ENCODE data around the gene VPS37C. TPM values are rescaled to one million over a fixed set of nuclear protein-coding genes. Genes with fewer than 3 reads are reported as not detected.

The VPS37C gene
- total and polyA plus RNA-seq, 2 of the 13 experiments (the other 11 are each of a cell fraction or from before 2014, with no cell fraction given): 7.5 to 8.8 TPM

DNA sequence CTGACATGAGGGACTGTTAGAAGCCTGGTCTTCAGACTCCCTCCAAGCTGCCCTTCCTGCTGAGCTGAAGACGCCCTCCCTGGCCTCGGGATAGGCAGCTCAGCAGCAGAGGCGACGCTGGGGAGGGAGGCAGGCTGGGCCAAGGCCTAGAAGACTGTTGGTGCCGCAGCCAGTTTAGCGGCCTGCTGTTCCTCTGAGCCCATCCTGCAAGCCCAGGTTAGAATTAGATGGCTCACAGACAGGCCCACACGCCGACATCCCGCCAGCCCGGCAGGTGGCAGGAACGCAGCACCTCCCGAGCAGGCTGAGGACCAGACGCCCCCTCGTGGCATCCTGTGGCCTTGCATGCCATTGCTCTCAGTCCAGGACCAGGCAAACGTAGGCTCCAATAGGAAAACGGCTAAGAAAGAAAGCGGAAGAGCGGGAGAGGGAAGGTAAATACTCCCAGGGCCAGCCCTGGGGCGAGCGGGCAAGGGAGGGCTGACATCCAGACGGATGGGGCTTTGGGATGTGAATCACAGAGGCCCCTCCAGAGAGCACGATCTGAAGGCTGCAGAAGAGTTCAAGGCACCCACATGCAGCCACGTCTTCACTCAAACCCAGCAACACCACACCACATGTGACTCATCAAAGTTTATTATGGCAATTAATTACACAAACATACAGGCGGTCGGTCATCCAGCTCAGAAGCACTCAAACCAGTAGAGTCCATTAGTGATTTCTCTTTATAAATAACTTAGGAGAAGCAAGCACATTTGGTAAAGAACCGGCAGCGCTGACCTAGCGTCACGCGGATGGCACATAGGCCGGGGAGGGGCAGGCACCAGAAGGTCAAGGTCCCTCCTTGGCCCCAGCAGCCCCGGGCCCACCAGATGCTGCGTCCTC is 31.3 kb downstream of the VPS37C start (continued):
- TF ChIP-seq ZNF460 (CRISPR knock-in tag; IDR thresholded peaks at IDR 0.05; ENCODE audit: borderline replicate concordance) (no peak), ARNT2 (CRISPR knock-in tag; IDR thresholded peaks at IDR 0.05; ENCODE audit: low read depth) (peak; percentile 68; the same call in 1 of the 2 replicates), IRF2 (CRISPR knock-in tag; IDR thresholded peaks at IDR 0.05) (peak; percentile 92), ZNF282 (IDR thresholded peaks at IDR 0.05; ENCODE audit: partially characterized antibody) (no peak), ZNF557 (CRISPR knock-in tag; IDR thresholded peaks at IDR 0.05) (no peak; the same call in 1 of the 2 replicates), TMF1 (CRISPR knock-in tag; IDR thresholded peaks at IDR 0.05; ENCODE audit: low read depth) (no peak), ZNF772 (CRISPR knock-in tag; IDR thresholded peaks at IDR 0.05) (peak; percentile 73; the same call in 1 of the 2 replicates), MXI1 (IDR thresholded peaks at IDR 0.05; ENCODE audit: borderline replicate concordance, low read depth, low read length) (peak; percentile 42; the same call in 1 of the 3 replicates), ZNF724P (CRISPR knock-in tag; IDR thresholded peaks at IDR 0.05; ENCODE audit: borderline replicate concordance) (no peak), ERF (CRISPR knock-in tag; IDR thresholded peaks at IDR 0.05) (peak; percentile 87; the same call in 1 of the 2 replicates), TEAD2 (CRISPR knock-in tag; IDR thresholded peaks at IDR 0.05) (no peak)
- TF ChIP-seq, protein P1, sequence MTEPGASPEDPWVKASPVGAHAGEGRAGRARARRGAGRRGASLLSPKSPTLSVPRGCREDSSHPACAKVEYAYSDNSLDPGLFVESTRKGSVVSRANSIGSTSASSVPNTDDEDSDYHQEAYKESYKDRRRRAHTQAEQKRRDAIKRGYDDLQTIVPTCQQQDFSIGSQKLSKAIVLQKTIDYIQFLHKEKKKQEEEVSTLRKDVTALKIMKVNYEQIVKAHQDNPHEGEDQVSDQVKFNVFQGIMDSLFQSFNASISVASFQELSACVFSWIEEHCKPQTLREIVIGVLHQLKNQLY (CRISPR knock-in tag; IDR thresholded peaks at IDR 0.05): 0 out of 2 replicates have a peak, but pooled peaks have one; percentile 33
- TF ChIP-seq, protein P2, sequence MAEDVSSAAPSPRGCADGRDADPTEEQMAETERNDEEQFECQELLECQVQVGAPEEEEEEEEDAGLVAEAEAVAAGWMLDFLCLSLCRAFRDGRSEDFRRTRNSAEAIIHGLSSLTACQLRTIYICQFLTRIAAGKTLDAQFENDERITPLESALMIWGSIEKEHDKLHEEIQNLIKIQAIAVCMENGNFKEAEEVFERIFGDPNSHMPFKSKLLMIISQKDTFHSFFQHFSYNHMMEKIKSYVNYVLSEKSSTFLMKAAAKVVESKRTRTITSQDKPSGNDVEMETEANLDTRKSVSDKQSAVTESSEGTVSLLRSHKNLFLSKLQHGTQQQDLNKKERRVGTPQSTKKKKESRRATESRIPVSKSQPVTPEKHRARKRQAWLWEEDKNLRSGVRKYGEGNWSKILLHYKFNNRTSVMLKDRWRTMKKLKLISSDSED (CRISPR knock-in tag; IDR thresholded peaks at IDR 0.05): no peak
- TF ChIP-seq, protein P3, sequence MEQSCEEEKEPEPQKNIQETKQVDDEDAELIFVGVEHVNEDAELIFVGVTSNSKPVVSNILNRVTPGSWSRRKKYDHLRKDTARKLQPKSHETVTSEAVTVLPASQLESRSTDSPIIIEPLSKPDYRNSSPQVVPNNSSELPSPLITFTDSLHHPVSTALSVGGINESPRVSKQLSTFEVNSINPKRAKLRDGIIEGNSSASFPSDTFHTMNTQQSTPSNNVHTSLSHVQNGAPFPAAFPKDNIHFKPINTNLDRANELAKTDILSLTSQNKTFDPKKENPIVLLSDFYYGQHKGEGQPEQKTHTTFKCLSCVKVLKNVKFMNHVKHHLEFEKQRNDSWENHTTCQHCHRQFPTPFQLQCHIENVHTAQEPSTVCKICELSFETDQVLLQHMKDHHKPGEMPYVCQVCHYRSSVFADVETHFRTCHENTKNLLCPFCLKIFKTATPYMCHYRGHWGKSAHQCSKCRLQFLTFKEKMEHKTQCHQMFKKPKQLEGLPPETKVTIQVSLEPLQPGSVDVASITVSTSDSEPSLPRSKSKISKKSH (CRISPR knock-in tag; IDR thresholded peaks at IDR 0.05; ENCODE audit: borderline replicate concordance): peak; percentile 50; the same call in 1 of the 2 replicates
- TF ChIP-seq, protein P4, sequence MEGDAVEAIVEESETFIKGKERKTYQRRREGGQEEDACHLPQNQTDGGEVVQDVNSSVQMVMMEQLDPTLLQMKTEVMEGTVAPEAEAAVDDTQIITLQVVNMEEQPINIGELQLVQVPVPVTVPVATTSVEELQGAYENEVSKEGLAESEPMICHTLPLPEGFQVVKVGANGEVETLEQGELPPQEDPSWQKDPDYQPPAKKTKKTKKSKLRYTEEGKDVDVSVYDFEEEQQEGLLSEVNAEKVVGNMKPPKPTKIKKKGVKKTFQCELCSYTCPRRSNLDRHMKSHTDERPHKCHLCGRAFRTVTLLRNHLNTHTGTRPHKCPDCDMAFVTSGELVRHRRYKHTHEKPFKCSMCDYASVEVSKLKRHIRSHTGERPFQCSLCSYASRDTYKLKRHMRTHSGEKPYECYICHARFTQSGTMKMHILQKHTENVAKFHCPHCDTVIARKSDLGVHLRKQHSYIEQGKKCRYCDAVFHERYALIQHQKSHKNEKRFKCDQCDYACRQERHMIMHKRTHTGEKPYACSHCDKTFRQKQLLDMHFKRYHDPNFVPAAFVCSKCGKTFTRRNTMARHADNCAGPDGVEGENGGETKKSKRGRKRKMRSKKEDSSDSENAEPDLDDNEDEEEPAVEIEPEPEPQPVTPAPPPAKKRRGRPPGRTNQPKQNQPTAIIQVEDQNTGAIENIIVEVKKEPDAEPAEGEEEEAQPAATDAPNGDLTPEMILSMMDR (CRISPR knock-in tag; IDR thresholded peaks at IDR 0.05): peak; percentile 100
- TF ChIP-seq, protein P5, sequence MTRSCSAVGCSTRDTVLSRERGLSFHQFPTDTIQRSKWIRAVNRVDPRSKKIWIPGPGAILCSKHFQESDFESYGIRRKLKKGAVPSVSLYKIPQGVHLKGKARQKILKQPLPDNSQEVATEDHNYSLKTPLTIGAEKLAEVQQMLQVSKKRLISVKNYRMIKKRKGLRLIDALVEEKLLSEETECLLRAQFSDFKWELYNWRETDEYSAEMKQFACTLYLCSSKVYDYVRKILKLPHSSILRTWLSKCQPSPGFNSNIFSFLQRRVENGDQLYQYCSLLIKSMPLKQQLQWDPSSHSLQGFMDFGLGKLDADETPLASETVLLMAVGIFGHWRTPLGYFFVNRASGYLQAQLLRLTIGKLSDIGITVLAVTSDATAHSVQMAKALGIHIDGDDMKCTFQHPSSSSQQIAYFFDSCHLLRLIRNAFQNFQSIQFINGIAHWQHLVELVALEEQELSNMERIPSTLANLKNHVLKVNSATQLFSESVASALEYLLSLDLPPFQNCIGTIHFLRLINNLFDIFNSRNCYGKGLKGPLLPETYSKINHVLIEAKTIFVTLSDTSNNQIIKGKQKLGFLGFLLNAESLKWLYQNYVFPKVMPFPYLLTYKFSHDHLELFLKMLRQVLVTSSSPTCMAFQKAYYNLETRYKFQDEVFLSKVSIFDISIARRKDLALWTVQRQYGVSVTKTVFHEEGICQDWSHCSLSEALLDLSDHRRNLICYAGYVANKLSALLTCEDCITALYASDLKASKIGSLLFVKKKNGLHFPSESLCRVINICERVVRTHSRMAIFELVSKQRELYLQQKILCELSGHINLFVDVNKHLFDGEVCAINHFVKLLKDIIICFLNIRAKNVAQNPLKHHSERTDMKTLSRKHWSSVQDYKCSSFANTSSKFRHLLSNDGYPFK (CRISPR knock-in tag; IDR thresholded peaks at IDR 0.05; ENCODE audit: borderline replicate concordance): peak; percentile 70; the same call in 1 of the 2 replicates
- TF ChIP-seq, protein P6, sequence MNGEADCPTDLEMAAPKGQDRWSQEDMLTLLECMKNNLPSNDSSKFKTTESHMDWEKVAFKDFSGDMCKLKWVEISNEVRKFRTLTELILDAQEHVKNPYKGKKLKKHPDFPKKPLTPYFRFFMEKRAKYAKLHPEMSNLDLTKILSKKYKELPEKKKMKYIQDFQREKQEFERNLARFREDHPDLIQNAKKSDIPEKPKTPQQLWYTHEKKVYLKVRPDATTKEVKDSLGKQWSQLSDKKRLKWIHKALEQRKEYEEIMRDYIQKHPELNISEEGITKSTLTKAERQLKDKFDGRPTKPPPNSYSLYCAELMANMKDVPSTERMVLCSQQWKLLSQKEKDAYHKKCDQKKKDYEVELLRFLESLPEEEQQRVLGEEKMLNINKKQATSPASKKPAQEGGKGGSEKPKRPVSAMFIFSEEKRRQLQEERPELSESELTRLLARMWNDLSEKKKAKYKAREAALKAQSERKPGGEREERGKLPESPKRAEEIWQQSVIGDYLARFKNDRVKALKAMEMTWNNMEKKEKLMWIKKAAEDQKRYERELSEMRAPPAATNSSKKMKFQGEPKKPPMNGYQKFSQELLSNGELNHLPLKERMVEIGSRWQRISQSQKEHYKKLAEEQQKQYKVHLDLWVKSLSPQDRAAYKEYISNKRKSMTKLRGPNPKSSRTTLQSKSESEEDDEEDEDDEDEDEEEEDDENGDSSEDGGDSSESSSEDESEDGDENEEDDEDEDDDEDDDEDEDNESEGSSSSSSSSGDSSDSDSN (CRISPR knock-in tag; IDR thresholded peaks at IDR 0.05): peak; percentile 42; the same call in 1 of the 2 replicates

Data from HepG2 (cell line).